ENCODE data around the gene CTDSPL. TPM values are rescaled to one million over a fixed set of nuclear protein-coding genes. Genes with fewer than 3 reads are reported as not detected.

The CTDSPL gene
- total and polyA plus RNA-seq, 10 of the 15 experiments (the other 5 are each of a cell fraction or from before 2014, with no cell fraction given): 0.05 to 0.51 (median 0.18) TPM; not detected in 6

GRCh38 chr3:37923569-37924040, 61.9 kb downstream of the CTDSPL start (continued):
- TF ChIP-seq, protein P1, sequence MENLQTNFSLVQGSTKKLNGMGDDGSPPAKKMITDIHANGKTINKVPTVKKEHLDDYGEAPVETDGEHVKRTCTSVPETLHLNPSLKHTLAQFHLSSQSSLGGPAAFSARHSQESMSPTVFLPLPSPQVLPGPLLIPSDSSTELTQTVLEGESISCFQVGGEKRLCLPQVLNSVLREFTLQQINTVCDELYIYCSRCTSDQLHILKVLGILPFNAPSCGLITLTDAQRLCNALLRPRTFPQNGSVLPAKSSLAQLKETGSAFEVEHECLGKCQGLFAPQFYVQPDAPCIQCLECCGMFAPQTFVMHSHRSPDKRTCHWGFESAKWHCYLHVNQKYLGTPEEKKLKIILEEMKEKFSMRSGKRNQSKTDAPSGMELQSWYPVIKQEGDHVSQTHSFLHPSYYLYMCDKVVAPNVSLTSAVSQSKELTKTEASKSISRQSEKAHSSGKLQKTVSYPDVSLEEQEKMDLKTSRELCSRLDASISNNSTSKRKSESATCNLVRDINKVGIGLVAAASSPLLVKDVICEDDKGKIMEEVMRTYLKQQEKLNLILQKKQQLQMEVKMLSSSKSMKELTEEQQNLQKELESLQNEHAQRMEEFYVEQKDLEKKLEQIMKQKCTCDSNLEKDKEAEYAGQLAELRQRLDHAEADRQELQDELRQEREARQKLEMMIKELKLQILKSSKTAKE (IDR thresholded peaks at IDR 0.05; ENCODE audit: low read depth, poor library complexity, severe bottlenecking): no peak

GRCh38 chr3:37924453-37924852, 62.8 kb downstream of the CTDSPL start:
- Histone ChIP-seq H2AFZ (ENCODE audit: control insufficient read depth, low read depth, low read length) (no peak overlapping the region), H3K79me2 (ENCODE audit: control insufficient read depth, insufficient read depth, low read length) (no peaks in the 10 kb centered on the region), H3K4me1 (ENCODE audit: control insufficient read depth, insufficient read depth, low read length) (no peaks in the 10 kb centered on the region), H3K4me3 (no peak overlapping the region), H3K27ac (ENCODE audit: control insufficient read depth, insufficient read depth) (no peak overlapping the region), H3K4me2 (ENCODE audit: control insufficient read depth, insufficient read depth) (no peak overlapping the region), H4K20me1 (ENCODE audit: control insufficient read depth, insufficient read depth) (no peaks in the 10 kb centered on the region), H3K36me3 (ENCODE audit: control insufficient read depth in 2 of 2, insufficient read depth in 2 of 2, low read length in 1 of 2) (no peaks in the 10 kb centered on the region), H3K27me3 (replicated peaks in 1 of 2; ENCODE audit: control insufficient read depth in 2 of 2, insufficient read depth in 2 of 2, low read length in 1 of 2) (no peaks in the 10 kb centered on the region; a peak in 1 of 4 replicates), H3K9me3 (replicated peaks; ENCODE audit: control insufficient read depth, insufficient read depth, low read length) (no peaks in the 10 kb centered on the region; the same call in 2 of the 3 replicates), H3K9ac (ENCODE audit: control insufficient read depth, insufficient read depth, low read length) (no peak overlapping the region)
- FAIRE-seq: no peak
- ATAC-seq: no peak
- ChIA-PET CTCF (no interaction called here), POLR2A (no interaction called here), SMC1A (ENCODE audit: uncharacterized antibody, unreplicated experiment) (no interaction called here), RAD21 (ENCODE audit: unreplicated experiment) (no interaction called here)
- no peak for DNase-seq (ENCODE audit: low read depth, low spot score)
- intact Hi-C loops (cut with micrococcal nuclease; ENCODE audit: unreplicated experiment): no loop called here
- 40% methylated on average over 7 of the region's 7 CpGs for WGBS (ENCODE audit: insufficient coverage, insufficient replicate concordance, low lambda C conversion rate, missing lambda C conversion rate)
- in situ Hi-C loops (cut with MboI): no loop called here
- BruUV-seq (replicated peaks): no TSS peak
- TF ChIP-seq E4F1 (IDR thresholded peaks at IDR 0.05; ENCODE audit: borderline replicate concordance, partially characterized antibody): no peak
- no peak for TF ChIP-seq ETV6 (conservative IDR thresholded peaks at IDR 0.05 in 1 of 2, IDR thresholded peaks at IDR 0.05 in 1 of 2; ENCODE audit: borderline replicate concordance in 1 of 2, low read depth in 1 of 2)
- TF ChIP-seq PAX5 (IDR thresholded peaks at IDR 0.05; ENCODE audit: borderline replicate concordance, low read depth, low read length): no peak
- TF ChIP-seq KAT2A (conservative IDR thresholded peaks at IDR 0.05; ENCODE audit: control insufficient read depth, low read depth, low read length): no peak
- TF ChIP-seq, protein P2, sequence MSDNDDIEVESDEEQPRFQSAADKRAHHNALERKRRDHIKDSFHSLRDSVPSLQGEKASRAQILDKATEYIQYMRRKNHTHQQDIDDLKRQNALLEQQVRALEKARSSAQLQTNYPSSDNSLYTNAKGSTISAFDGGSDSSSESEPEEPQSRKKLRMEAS (IDR thresholded peaks at IDR 0.05; ENCODE audit: low read depth, low read length): no peak
- no peak for TF ChIP-seq PML (IDR thresholded peaks at IDR 0.05; ENCODE audit: low read length)
- no peak for TF ChIP-seq NBN (IDR thresholded peaks at IDR 0.05)
- TF ChIP-seq SMAD5 (IDR thresholded peaks at IDR 0.05; ENCODE audit: low read depth): no peak
- TF ChIP-seq, protein P3, sequence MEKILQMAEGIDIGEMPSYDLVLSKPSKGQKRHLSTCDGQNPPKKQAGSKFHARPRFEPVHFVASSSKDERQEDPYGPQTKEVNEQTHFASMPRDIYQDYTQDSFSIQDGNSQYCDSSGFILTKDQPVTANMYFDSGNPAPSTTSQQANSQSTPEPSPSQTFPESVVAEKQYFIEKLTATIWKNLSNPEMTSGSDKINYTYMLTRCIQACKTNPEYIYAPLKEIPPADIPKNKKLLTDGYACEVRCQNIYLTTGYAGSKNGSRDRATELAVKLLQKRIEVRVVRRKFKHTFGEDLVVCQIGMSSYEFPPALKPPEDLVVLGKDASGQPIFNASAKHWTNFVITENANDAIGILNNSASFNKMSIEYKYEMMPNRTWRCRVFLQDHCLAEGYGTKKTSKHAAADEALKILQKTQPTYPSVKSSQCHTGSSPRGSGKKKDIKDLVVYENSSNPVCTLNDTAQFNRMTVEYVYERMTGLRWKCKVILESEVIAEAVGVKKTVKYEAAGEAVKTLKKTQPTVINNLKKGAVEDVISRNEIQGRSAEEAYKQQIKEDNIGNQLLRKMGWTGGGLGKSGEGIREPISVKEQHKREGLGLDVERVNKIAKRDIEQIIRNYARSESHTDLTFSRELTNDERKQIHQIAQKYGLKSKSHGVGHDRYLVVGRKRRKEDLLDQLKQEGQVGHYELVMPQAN (conservative IDR thresholded peaks at IDR 0.05): no peak
- no peak for TF ChIP-seq BACH1 (IDR thresholded peaks at IDR 0.05; ENCODE audit: borderline replicate concordance)
- TF ChIP-seq BRCA1 (IDR thresholded peaks at IDR 0.05; ENCODE audit: low read depth, low read length): no peak
- TF ChIP-seq DPF2 (IDR thresholded peaks at IDR 0.05): no peak
- TF ChIP-seq, protein P4, sequence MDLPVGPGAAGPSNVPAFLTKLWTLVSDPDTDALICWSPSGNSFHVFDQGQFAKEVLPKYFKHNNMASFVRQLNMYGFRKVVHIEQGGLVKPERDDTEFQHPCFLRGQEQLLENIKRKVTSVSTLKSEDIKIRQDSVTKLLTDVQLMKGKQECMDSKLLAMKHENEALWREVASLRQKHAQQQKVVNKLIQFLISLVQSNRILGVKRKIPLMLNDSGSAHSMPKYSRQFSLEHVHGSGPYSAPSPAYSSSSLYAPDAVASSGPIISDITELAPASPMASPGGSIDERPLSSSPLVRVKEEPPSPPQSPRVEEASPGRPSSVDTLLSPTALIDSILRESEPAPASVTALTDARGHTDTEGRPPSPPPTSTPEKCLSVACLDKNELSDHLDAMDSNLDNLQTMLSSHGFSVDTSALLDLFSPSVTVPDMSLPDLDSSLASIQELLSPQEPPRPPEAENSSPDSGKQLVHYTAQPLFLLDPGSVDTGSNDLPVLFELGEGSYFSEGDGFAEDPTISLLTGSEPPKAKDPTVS (IDR thresholded peaks at IDR 0.05; ENCODE audit: low read depth, low read length): no peak
- TF ChIP-seq EZH2 (IDR thresholded peaks at IDR 0.05; ENCODE audit: borderline replicate concordance, control insufficient read depth, low read depth, low read length): no peak

Measured in GM12878 (cell line).